ENCODE results near the gene SPEF1.

DNA sequence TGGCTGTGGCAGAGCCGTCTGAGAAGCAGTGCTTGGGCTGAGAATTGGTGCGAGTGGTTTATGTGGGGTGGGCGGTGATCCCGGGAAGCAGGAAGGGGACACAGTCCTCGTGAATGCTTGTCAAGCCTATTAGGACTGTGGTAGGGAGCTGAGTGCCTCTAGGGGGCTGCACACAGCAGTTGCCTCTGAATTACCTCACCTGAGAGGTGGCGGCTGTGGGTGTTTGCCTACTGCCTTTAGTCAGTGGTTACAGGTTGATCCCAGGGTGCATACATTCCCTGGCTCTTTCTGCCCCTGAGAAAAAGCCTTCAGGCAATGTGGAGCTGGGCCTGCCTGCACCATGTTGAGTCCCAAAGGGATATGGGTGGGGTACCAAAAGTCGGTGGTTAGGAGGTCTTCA, 44.3 kb upstream of the SPEF1 start:
- no peak for TF ChIP-seq POLR2A (IDR thresholded peaks at IDR 0.05; ENCODE audit: low read length)
- TF ChIP-seq GATA1 (IDR thresholded peaks at IDR 0.05; ENCODE audit: low read depth, low read length): no peak
